GM12891 (cell line): ENCODE results near the gene TAF5L.
A peak's percentile ranks its signal among the peaks of the same experiment; 100 is the strongest.
"Not testable (repeated sequence)": the region's sequence is repeated elsewhere in the genome, so short reads cannot be mapped to it uniquely, and the experiment has no call there.

Experiments
- DNase-seq: peaks from one replicate; pipeline ENCODE4 v3.0.0; 2011; ENCODE audit warnings: low spot score; ENCODE audit not compliant: insufficient read length
- FAIRE-seq: peaks from 2 replicates; lab custom pipeline; 2011; peaks lifted over from hg19 to GRCh38; lab: Jason Lieb, UNC
- PAX5 ChIP-seq: IDR thresholded peaks from 2 replicates; pipeline ENCODE4 v1.6.1; 2011; ENCODE audit warnings: low read length, moderate library complexity, mild to moderate bottlenecking; ENCODE audit not compliant: insufficient read depth, severe bottlenecking
- POLR2A ChIP-seq: IDR thresholded peaks from 2 replicates; pipeline ENCODE4 v1.6.1; 2011; ENCODE audit warnings: low read depth, low read length, control low read depth
- POLR2AphosphoS5 ChIP-seq: IDR thresholded peaks from 2 replicates; pipeline ENCODE4 v1.6.1; 2011; ENCODE audit warnings: low read depth, low read length, control low read depth
- POU2F2 ChIP-seq: IDR thresholded peaks from 2 replicates; pipeline ENCODE4 v1.6.1; 2011; ENCODE audit warnings: low read depth, mild to moderate bottlenecking, control low read depth, low read length, moderate library complexity
- SPI1 ChIP-seq: IDR thresholded peaks from 2 replicates; pipeline ENCODE4 v1.6.1; 2011; ENCODE audit warnings: low read depth, low read length, control low read depth
- TAF1 ChIP-seq: IDR thresholded peaks from 2 replicates; pipeline ENCODE4 v1.6.1; 2011; ENCODE audit warnings: low read depth, low read length, control low read depth

The TAF5L gene

GRCh38 chr1:229596925-229597699 lies 28.8 kb downstream of the TAF5L start:
- DNase-seq: no peak
- TF ChIP-seq POU2F2 (no peak), POLR2A (no peak), POLR2AphosphoS5 (no peak), TAF1 (no peak), SPI1 (no peak), PAX5 (no peak)
- no peak for FAIRE-seq

- not testable (repeated sequence) for DNase-seq, FAIRE-seq
These were observed 30.0 kb downstream of the TAF5L start for GRCh38 chr1:229595876-229596275.

- FAIRE-seq: no peak
- TF ChIP-seq POU2F2 (no peak), POLR2A (no peak), POLR2AphosphoS5 (no peak), TAF1 (no peak), PAX5 (no peak), SPI1 (no peak)
- DNase-seq: no peak
These were observed 31.5 kb downstream of the TAF5L start for GRCh38 chr1:229594227-229595008.

GRCh38 chr1:229593800-229594199 lies 32.1 kb downstream of the TAF5L start:
- TF ChIP-seq TAF1: no peak
- no peak for FAIRE-seq

GRCh38 chr1:229590119-229590518 lies 35.8 kb downstream of the TAF5L start:
- DNase-seq (no peak), FAIRE-seq (no peak)
- no peak for TF ChIP-seq SPI1
- TF ChIP-seq POLR2A: no peak
- TF ChIP-seq PAX5: no peak
- TF ChIP-seq POU2F2: no peak
- TF ChIP-seq TAF1: no peak
- TF ChIP-seq POLR2AphosphoS5: no peak

More at GRCh38 chr1:229593800-229594199, 32.1 kb downstream of the TAF5L start:
- no peak for DNase-seq

- TF ChIP-seq POU2F2: no peak
- TF ChIP-seq SPI1: no peak
- TF ChIP-seq PAX5: no peak
- no peak for TF ChIP-seq POLR2AphosphoS5
- TF ChIP-seq POLR2A: no peak
- TF ChIP-seq TAF1: no peak
- DNase-seq (no peak), FAIRE-seq (peak; percentile 48)
These were observed 40.6 kb downstream of the TAF5L start for GRCh38 chr1:229585338-229585737.

- DNase-seq: no peak
- FAIRE-seq: no peak
- no peak for TF ChIP-seq POLR2AphosphoS5
- no peak for TF ChIP-seq TAF1
- no peak for TF ChIP-seq POU2F2
- no peak for TF ChIP-seq POLR2A
- TF ChIP-seq PAX5: no peak
- TF ChIP-seq SPI1: no peak
These were observed 43.2 kb downstream of the TAF5L start for GRCh38 chr1:229582715-229583114.

GRCh38 chr1:229582011-229582694 lies 43.8 kb downstream of the TAF5L start:
- TF ChIP-seq POU2F2: no peak
- TF ChIP-seq POLR2AphosphoS5: no peak
- TF ChIP-seq PAX5: no peak
- no peak for TF ChIP-seq TAF1
- TF ChIP-seq POLR2A: no peak
- no peak for TF ChIP-seq SPI1
- DNase-seq (no peak), FAIRE-seq (no peak)

GRCh38 chr1:229581485-229581884 lies 44.4 kb downstream of the TAF5L start:
- DNase-seq: no peak
- FAIRE-seq: no peak
- TF ChIP-seq POU2F2 (no peak), SPI1 (no peak), POLR2A (no peak), TAF1 (no peak), POLR2AphosphoS5 (no peak), PAX5 (no peak)

GRCh38 chr1:229579059-229579673 lies 46.8 kb downstream of the TAF5L start:
- DNase-seq (peak; percentile 18), FAIRE-seq (peak; percentile 65)
- TF ChIP-seq SPI1 (peak; percentile 84), PAX5 (no peak), POU2F2 (peak; percentile 67; the same call in 1 of the 2 replicates)
